Activated T-cell treated with anti-CD3 and anti-CD28 coated beads, Interleukin-2, amount 50 U/mL, for 4 hours (primary cell): ENCODE measurements around the gene NLRC3. TPM values are rescaled to one million over a fixed set of nuclear protein-coding genes. Genes with fewer than 3 reads are reported as not detected.
A peak's percentile ranks its signal among the peaks of the same experiment; 100 is the strongest.
"Not testable (repeated sequence)": the region's sequence is repeated elsewhere in the genome, so short reads cannot be mapped to it uniquely, and the experiment has no call there.

Source experiments
- ATAC-seq, 2 donors: fragments of 200-7000 bp; cut with Tn5 transposase; one replicate each; pipeline ENCODE4 v1.10.0; 2021
- DNase-seq: peaks from one replicate; pipeline ENCODE4 v3.0.0-alpha.2; 2020
- H3K27me3 Mint-ChIP-seq: one replicate; pipeline ENCODE4 v1.8.0; 2021; ENCODE audit warnings: low read depth, mixed read lengths
- H3K36me3 Mint-ChIP-seq: one replicate; pipeline ENCODE4 v1.8.0; 2022; ENCODE audit warnings: mixed read lengths; ENCODE audit not compliant: insufficient read depth
- H3K4me1 Mint-ChIP-seq: one replicate; pipeline ENCODE4 v1.8.0; 2021; ENCODE audit warnings: low read depth, mixed read lengths
- H3K4me3 Mint-ChIP-seq: one replicate; pipeline ENCODE4 v1.8.0; 2021; ENCODE audit warnings: mild to moderate bottlenecking, moderate library complexity, mixed read lengths
- H3K9me3 Mint-ChIP-seq: one replicate; pipeline ENCODE4 v1.8.0; 2021; ENCODE audit warnings: mixed read lengths
- total RNA-seq, 3 donors: library from RNA; stranded (reverse); gene quantifications; one replicate each; pipeline ENCODE4 v1.2.1, GENCODE V29; 2021

NLRC3 gene
- 1 to 10 TPM; 7.8 to 8.3 (median 7.9) TPM for total RNA-seq

- Mint-ChIP-seq H3K4me3 (peak within 1 kb of the TSS; percentile 93), H3K36me3 (peaks cover 2% of the 10 kb centered on the region), H3K27me3 (no peaks in the 10 kb centered on the region), H3K9me3 (no peaks in the 10 kb centered on the region), H3K4me1 (peaks cover 59% of the 10 kb centered on the region)
- peak; percentile 28 to 31 for ATAC-seq
- DNase-seq = peak; percentile 23
Measured at GRCh38 chr16:3577302-3577752, at the start of gene NLRC3. NLRC3 (minus strand) TSS chr16:3577403; CDS start chr16:3565036, 12,367 bp downstream.

- DNase-seq = no peak
- Mint-ChIP-seq H3K36me3 (peaks cover 2% of the 10 kb centered on the region), H3K27me3 (no peaks in the 10 kb centered on the region), H3K9me3 (no peaks in the 10 kb centered on the region), H3K4me1 (peaks cover 32% of the 10 kb centered on the region), H3K4me3 (no peak overlapping the region)
- ATAC-seq = peak; percentile 82
Measured at GRCh38 chr16:3625911-3626732, 48.9 kb upstream of the NLRC3 start.

- Mint-ChIP-seq H3K4me1 (peaks cover 32% of the 10 kb centered on the region), H3K36me3 (peaks cover 2% of the 10 kb centered on the region), H3K27me3 (no peaks in the 10 kb centered on the region), H3K9me3 (no peaks in the 10 kb centered on the region), H3K4me3 (no peak overlapping the region)
- ATAC-seq (no peak), DNase-seq (no peak)
Measured at GRCh38 chr16:3625331-3625730, 48.1 kb upstream of the NLRC3 start.

GRCh38 chr16:3623642-3624041 lies 46.4 kb upstream of the NLRC3 start:
- peaks cover 2% of the 10 kb centered on the region for H3K36me3 Mint-ChIP-seq
- ATAC-seq = no peak
- H3K27me3 Mint-ChIP-seq = no peaks in the 10 kb centered on the region
- no peak overlapping the region for H3K4me3 Mint-ChIP-seq
- H3K9me3 Mint-ChIP-seq = no peaks in the 10 kb centered on the region
- H3K4me1 Mint-ChIP-seq = peaks cover 29% of the 10 kb centered on the region
- no peak for DNase-seq

GRCh38 chr16:3618769-3619141 lies 41.6 kb upstream of the NLRC3 start:
- Mint-ChIP-seq H3K36me3 (peaks cover 12% of the 10 kb centered on the region), H3K4me3 (no peak overlapping the region), H3K4me1 (peaks cover 28% of the 10 kb centered on the region), H3K27me3 (no peaks in the 10 kb centered on the region), H3K9me3 (no peaks in the 10 kb centered on the region)
- ATAC-seq (no peak), DNase-seq (no peak)

GRCh38 chr16:3612510-3613466 lies 35.6 kb upstream of the NLRC3 start:
- no peak for DNase-seq
- no peaks in the 10 kb centered on the region for H3K27me3 Mint-ChIP-seq
- H3K36me3 Mint-ChIP-seq = peaks cover 12% of the 10 kb centered on the region
- no peak for ATAC-seq
- no peaks in the 10 kb centered on the region for H3K9me3 Mint-ChIP-seq
- H3K4me1 Mint-ChIP-seq = peaks cover 47% of the 10 kb centered on the region
- H3K4me3 Mint-ChIP-seq = peak overlapping the region; percentile 98

- Mint-ChIP-seq H3K4me3 (peak within 1 kb of the TSS; percentile 98), H3K4me1 (peaks cover 42% of the 10 kb centered on the region)
Measured at GRCh38 chr16:3611146-3611975, 34.2 kb upstream of the NLRC3 start, which contains the start of gene SLX4. SLX4 (minus strand) TSS chr16:3611606; CDS start chr16:3608964, 2,642 bp downstream.

GRCh38 chr16:3610698-3611145 lies 33.5 kb upstream of the NLRC3 start:
- ATAC-seq = no peak
- no peak for DNase-seq
- Mint-ChIP-seq H3K4me3 (peak overlapping the region; percentile 98), H3K27me3 (no peaks in the 10 kb centered on the region), H3K4me1 (peaks cover 40% of the 10 kb centered on the region), H3K36me3 (peaks cover 15% of the 10 kb centered on the region), H3K9me3 (no peaks in the 10 kb centered on the region)

More at GRCh38 chr16:3611146-3611975, 34.2 kb upstream of the NLRC3 start, which contains the start of gene SLX4:
- ATAC-seq (peak; percentile 91 to 92), DNase-seq (peak; percentile 86)
- Mint-ChIP-seq H3K9me3 (no peaks in the 10 kb centered on the region), H3K27me3 (no peaks in the 10 kb centered on the region), H3K36me3 (peaks cover 11% of the 10 kb centered on the region)

- Mint-ChIP-seq H3K4me3 (peak overlapping the region; percentile 98), H3K36me3 (peaks cover 15% of the 10 kb centered on the region), H3K27me3 (no peaks in the 10 kb centered on the region), H3K4me1 (peaks cover 35% of the 10 kb centered on the region), H3K9me3 (no peaks in the 10 kb centered on the region)
- ATAC-seq = no peak
- no peak for DNase-seq
Measured at GRCh38 chr16:3609895-3610697, 32.9 kb upstream of the NLRC3 start.

- H3K27me3 Mint-ChIP-seq, ATAC-seq, H3K9me3 Mint-ChIP-seq, H3K4me3 Mint-ChIP-seq, DNase-seq: not testable (repeated sequence)
- Mint-ChIP-seq H3K4me1 (peaks cover 28% of the 10 kb centered on the region), H3K36me3 (peaks cover 12% of the 10 kb centered on the region)
Measured at GRCh38 chr16:3608976-3609375, 31.8 kb upstream of the NLRC3 start.

GRCh38 chr16:3608069-3608468 lies 30.9 kb upstream of the NLRC3 start:
- ATAC-seq = no peak
- H3K4me1 Mint-ChIP-seq = peaks cover 22% of the 10 kb centered on the region
- no peak for DNase-seq
- no peak overlapping the region for H3K4me3 Mint-ChIP-seq
- H3K36me3 Mint-ChIP-seq = peaks cover 13% of the 10 kb centered on the region
- no peaks in the 10 kb centered on the region for H3K27me3 Mint-ChIP-seq
- no peaks in the 10 kb centered on the region for H3K9me3 Mint-ChIP-seq

- Mint-ChIP-seq H3K9me3 (no peaks in the 10 kb centered on the region), H3K36me3 (peaks cover 13% of the 10 kb centered on the region), H3K4me3 (no peak overlapping the region), H3K27me3 (no peaks in the 10 kb centered on the region), H3K4me1 (peaks cover 17% of the 10 kb centered on the region)
- ATAC-seq (no peak), DNase-seq (no peak)
Measured at GRCh38 chr16:3607634-3608033, 30.4 kb upstream of the NLRC3 start.

GRCh38 chr16:3607161-3607560 lies 30.0 kb upstream of the NLRC3 start:
- no peaks in the 10 kb centered on the region for H3K27me3 Mint-ChIP-seq
- no peaks in the 10 kb centered on the region for H3K9me3 Mint-ChIP-seq
- peaks cover 15% of the 10 kb centered on the region for H3K4me1 Mint-ChIP-seq
- no peak for DNase-seq
- ATAC-seq = no peak
- H3K4me3 Mint-ChIP-seq = no peak overlapping the region
- H3K36me3 Mint-ChIP-seq = peaks cover 15% of the 10 kb centered on the region
